ENCODE data around the gene ZNF732. TPM values are rescaled to one million over a fixed set of nuclear protein-coding genes. Genes with fewer than 3 reads are reported as not detected.

The ZNF732 gene
- total RNA-seq, result 1.1 and 1.7 TPM in 2 replicates

DNA sequence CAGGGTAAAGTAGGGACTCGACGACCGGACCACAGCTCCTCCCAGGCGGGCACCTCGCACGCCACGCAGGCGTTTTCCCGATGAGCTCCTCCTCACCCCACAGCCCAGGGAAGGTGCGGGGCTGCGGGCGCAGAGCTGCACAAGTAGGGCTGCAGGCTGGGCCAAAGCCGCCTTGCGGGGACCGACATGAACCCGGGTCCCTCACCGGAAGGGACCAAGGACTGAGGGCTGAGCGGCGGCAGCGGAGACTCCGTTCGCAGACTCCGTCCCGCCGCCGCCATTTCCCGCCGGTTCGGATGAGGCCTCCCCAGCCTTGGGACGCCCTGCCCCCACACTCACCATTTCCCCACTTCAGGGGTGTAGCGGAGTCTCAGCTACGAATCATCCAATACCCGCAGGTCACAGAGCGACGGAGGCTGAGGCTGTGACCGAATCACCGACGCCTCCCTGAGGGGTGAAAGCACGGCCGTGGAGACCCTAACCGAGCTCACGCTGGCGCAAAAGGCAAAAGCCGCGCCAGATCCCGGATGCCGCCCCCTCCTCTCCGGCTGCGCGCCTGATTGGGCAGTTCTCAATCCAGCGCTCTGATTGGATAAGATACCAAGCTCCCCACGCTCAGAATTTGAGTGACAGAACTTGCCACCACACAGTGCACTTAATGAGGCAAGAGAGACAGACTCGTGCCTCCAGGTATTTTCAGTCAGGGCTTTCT, at the start of gene ZNF732:
Gene ZNF732 (minus strand): TSS at position 506 of the 712 bp plus-strand sequence. CDS start 164 bp downstream, at position 342.

DNA sequence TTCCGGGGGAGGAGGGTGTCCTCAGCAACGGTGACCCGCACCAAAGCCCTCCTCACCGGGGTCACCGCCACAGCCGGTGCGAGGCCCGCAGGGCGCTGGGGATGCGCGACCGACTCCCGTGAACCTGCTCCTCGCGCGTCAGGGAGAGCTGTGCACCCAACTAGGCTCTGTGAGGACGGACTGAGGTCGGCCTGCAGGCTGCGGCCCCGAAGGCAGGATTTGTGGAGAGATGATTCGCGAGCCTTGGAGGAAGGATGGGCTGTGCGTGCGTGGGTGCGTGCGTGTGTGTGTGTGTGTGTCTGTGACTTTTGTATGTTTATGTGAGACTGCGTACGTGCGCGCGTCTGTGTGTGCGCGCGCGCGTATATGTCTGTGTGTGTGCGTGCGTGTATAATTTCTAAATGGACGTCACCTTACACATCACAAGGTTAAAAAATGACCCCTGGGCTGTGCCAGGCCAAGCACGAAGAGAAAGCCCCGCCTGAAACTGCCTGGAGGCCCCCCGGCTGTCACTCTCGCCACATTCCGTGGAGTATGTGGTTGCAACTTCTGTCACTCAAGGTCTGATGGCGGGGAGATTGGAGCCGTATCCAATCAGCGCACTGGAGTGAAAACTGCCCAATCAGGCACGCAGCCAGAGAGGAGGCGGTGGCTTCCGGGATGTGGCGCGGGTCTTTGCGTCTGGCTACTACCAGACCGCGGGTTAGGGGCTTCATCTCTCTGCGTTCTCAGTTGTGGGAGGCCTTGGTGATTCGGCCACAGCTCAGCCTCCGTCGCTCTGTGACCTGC, 32.1 kb upstream of the ZNF732 start, which contains the start of gene ZNF141:
Gene ZNF141 (plus strand): TSS at position 672 of the 789 bp plus-strand sequence. CDS start 170 bp downstream, outside the sequence.

Small RNA genes within 50 kb of the gene (small RNA-seq; reads per million reads assigned to genes)
- gene AC079140.2, result not detected
- gene MIR571, result not detected

Other genes with a start within 250 kb of the ZNF732 start
- 4.3 and 8.3 TPM in 2 replicates for gene ZNF718, start 181.0 kb downstream of the ZNF732 start, total RNA-seq
- 10.2 and 12.0 TPM in 2 replicates for gene ZNF141, start 32.3 kb upstream of the ZNF732 start, total RNA-seq
- 13.6 and 22.6 TPM in 2 replicates for gene ZNF721, start 193.7 kb upstream of the ZNF732 start, total RNA-seq
- gene PIGG, start 193.7 kb upstream of the ZNF732 start, total RNA-seq, result 44.3 and 58.4 TPM in 2 replicates